ENCODE results near the gene CAPN7.

CAPN7 gene

GRCh38 chr3:15280853-15281532 lies 74.9 kb downstream of the CAPN7 start:
- H3K4me3 ChIP-seq (ENCODE audit: low read depth, low read length): no peak overlapping the region
- no peak for DNase-seq (ENCODE audit: low read depth)
- TF ChIP-seq, protein P1, sequence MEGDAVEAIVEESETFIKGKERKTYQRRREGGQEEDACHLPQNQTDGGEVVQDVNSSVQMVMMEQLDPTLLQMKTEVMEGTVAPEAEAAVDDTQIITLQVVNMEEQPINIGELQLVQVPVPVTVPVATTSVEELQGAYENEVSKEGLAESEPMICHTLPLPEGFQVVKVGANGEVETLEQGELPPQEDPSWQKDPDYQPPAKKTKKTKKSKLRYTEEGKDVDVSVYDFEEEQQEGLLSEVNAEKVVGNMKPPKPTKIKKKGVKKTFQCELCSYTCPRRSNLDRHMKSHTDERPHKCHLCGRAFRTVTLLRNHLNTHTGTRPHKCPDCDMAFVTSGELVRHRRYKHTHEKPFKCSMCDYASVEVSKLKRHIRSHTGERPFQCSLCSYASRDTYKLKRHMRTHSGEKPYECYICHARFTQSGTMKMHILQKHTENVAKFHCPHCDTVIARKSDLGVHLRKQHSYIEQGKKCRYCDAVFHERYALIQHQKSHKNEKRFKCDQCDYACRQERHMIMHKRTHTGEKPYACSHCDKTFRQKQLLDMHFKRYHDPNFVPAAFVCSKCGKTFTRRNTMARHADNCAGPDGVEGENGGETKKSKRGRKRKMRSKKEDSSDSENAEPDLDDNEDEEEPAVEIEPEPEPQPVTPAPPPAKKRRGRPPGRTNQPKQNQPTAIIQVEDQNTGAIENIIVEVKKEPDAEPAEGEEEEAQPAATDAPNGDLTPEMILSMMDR (IDR thresholded peaks at IDR 0.05; ENCODE audit: low read depth, low read length, missing control alignments): no peak

GRCh38 chr3:15281817-15282216 lies 75.8 kb downstream of the CAPN7 start:
- no peak overlapping the region for H3K4me3 ChIP-seq (ENCODE audit: low read depth, low read length)
- TF ChIP-seq, protein P1 (IDR thresholded peaks at IDR 0.05; ENCODE audit: low read depth, low read length, missing control alignments): no peak
- DNase-seq (ENCODE audit: low read depth): no peak

- no peak for DNase-seq (ENCODE audit: low read depth)
- H3K4me3 ChIP-seq (ENCODE audit: low read depth, low read length): no peak overlapping the region
- TF ChIP-seq, protein P1 (IDR thresholded peaks at IDR 0.05; ENCODE audit: low read depth, low read length, missing control alignments): no peak
Measured at GRCh38 chr3:15283702-15284101, 77.7 kb downstream of the CAPN7 start.

GRCh38 chr3:15284121-15284889 lies 78.3 kb downstream of the CAPN7 start:
- H3K4me3 ChIP-seq (ENCODE audit: low read depth, low read length): no peak overlapping the region
- TF ChIP-seq, protein P1 (IDR thresholded peaks at IDR 0.05; ENCODE audit: low read depth, low read length, missing control alignments): no peak
- DNase-seq (ENCODE audit: low read depth): no peak

- no peak for DNase-seq (ENCODE audit: low read depth)
- TF ChIP-seq, protein P1 (IDR thresholded peaks at IDR 0.05; ENCODE audit: low read depth, low read length, missing control alignments): no peak
- H3K4me3 ChIP-seq (ENCODE audit: low read depth, low read length): no peak overlapping the region
Measured at GRCh38 chr3:15286022-15286421, 80.0 kb downstream of the CAPN7 start.

DNA sequence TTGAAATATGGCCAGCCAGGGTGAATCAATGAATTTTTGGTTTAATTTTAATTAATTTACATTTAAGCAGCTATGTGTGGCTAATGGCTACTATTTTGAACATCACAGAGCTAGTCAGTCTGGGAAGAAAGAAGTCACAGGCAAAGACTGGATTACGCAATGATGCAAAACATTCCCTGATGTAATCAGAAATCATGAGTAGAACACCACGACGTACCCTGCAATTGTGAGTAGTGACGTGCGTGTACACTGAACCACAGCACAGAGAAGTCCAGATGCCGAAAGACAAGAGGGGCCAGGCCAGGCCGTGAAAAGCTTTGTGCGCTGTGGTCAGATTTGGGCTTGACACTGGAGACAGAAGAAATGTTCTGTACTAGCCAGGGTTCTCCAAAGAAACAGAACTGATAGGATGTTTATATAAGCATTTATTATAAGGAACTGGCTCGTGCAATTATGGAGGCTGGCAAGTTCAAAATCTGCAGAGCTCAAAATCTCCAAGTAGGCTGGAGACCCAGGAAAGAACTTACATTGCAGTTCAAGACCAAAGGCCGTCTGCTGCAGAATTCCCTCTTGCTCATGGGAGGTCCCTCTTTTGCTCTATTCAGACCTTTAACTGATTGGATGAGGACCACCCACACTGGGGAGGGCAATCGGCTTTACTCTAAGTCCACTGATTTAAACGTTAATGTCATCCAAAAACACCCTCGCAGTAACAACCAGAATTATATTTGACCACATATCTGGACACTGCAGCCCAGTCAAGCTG lies 81.7 kb downstream of the CAPN7 start:
- DNase-seq (ENCODE audit: low read depth): no peak
- no peak overlapping the region for H3K4me3 ChIP-seq (ENCODE audit: low read depth, low read length)
- TF ChIP-seq, protein P1 (IDR thresholded peaks at IDR 0.05; ENCODE audit: low read depth, low read length, missing control alignments): no peak

All from GM12864 (cell line).